SIG-M5 treated with dmso at 0.1 percent for 504 hours (cell line): ENCODE measurements around the gene STX4.
"Not testable (repeated sequence)": the region's sequence is repeated elsewhere in the genome, so short reads cannot be mapped to it uniquely, and the experiment has no call there.

Experiments
- DNase-seq: peaks from one replicate; lab custom pipeline; 2025; ENCODE audit not compliant: unreplicated experiment; lab: John Stamatoyannopoulos, UW

STX4 gene

DNA sequence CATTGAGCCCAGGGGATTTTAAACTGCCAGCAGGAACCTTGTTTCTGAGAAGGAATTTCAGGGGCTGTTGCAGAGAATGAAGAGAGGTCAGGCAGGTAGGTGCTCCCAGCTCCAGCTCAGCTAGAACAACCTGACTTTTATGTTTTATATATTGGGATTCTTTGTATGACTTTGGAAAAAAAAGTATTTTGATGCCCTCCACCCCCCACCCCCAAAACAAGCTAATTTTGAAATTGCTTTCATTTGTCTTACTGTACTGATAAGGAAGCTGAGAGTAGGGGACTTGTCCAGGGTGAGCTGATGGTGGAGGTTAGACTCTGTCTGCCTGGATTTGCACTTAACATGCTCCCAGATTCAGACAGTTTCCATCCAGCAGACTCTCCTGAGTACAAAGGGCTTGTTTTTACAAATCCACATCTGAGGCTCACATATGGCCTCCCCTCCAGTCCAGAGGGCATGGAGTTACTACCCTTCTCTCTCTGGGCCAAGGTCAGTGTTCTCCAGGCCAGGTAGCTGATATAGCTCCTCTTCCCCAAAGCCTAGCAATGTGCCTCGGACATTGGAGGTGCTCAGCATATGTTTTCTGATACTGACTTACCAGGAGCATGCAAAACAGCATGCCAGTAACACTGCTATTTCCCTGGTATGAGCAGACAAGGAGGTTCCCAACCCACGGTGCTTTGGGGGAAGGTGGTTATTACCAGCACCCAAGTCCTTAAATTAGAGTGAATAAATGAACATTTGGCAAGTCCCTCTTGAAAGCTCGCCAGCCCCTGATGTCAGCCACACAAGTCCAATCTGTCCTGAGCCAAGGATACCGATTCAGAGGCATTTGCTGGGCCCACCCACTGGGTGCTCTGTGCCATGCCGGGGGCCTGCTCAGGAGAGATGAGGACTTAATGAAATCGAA lies 34.3 kb upstream of the STX4 start:
- DNase-seq = no peak

DNA sequence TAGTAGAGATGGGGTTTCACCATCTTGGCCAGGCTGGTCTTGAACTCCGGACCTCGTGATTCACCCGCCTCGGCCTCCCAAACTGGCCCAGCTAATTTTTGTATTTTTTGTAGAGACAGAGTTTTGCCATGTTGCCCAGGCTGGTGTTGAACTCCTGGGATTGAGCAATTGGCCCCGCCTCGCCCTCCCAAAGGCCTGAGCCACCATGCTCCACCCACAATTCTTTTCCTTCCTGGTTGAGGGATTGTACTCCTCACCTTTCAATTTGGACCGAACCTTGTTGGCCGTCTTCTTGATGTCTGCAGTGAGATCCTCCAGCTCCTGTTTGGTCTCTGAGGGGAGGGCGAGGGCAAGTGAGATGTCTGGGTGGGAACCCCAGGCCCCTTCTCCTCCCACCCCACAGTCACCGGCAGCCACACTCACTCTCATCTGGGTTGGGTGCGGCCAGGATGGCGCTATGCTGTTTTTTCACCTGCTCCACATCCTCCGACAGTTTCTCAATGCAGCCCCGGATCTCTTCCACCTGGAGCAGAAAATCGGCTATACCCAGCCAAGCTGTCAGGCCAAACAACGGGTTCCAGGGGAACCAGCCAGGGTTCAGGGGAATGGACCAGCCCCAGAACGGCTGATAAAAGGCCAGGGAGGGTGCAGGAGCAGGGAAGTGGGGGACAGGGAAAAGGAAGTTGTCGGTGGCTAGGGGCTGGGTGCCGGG lies 32.5 kb upstream of the STX4 start:
- no peak for DNase-seq

DNA sequence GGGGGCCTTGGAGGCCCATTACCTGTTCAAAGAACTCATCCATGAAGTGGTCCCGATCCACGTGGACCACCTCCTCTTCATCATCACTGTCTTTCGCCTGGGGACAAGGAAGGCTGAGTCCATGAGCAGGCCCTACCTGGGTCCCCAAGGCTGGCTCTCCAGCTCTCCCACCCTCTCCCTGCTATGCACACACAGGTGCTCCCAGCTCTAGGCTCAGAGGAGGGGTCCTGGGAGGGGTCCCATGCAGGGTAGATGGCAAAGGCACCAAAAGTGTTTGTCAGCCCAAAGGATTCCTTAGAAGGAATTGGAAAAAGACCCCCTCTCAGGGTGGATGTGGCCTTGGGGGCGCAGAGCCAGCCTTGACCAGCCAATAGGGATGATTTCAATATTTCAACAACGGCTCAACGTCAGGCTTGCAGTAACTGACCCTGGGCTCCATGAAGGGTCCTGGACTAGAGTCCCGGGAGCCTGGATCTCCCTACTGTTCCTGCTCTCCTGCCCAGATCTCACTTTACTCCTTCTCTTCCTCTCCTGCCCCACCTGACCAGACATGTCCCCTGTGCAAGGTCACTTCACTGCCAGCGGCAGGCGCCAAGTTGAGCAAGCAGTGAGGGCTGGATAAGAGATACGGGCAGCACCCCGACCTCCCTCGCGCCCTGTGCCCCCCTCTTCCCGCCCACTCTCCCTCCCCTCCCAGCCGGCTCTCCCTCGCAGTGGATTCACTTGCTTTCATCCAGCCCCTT lies 31.7 kb upstream of the STX4 start:
- DNase-seq = no peak

DNA sequence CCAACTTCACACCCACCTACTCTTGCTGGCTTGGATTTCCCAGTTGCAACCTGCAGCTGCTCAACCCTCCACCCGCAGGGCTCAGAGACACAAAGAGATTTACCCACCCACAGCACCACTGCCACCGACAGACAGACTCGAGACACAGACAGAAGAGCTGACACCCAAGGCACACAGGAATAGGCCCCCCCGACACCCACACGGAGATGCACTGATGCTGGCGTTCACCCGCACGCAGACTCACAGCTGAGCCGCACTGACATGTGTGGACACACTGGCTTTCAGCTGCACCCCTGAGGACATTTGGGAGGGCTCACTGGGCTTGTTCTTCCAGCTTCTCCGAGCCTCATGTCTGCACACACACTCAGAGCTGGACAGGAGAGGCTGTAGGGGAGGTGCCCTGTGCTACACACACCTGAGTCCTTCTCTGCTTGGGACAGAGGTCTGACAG lies 31.1 kb upstream of the STX4 start:
- no peak for DNase-seq

DNA sequence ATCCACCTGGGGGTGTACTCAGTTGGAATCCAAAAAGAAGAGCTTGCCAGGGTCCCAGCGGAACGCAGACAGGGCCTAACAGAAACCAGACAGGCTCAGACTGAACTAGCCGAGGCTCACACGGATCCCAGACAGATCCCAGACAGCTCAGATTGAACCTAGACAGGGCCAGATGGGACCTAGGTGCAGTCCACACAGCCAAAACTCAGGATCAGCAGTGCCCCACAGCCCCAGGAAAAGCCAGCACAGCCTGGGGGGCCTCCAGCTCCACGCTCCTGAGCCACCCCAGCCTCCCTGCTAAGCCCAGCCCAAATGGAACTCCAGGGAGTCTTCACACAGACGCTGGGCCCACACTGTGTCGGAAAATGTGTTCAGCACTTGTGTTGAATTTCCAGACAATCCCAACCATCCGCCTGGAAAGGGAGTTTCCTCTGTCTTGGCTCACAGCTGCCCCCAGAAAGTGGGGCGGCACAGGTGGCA lies 30.5 kb upstream of the STX4 start:
- DNase-seq = no peak

DNA sequence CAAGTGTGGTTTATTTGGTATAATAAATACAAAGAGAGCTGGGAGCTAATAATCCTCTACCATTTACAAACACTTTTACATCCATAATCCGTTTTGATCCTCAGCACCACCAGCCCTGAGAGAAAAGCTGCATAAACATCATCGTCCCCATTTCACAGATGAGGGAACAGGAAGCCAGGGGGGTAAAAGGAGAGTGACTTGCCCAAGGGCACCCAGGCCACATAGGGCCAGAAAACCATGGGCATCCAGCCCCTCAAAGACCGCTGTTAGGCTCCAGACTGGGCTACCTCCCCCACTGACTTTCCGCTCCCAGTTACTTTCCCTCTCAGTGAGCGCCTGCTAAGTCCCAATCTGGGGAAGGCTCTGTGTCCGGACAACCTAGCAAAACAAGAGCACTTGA lies 29.6 kb upstream of the STX4 start:
- DNase-seq = no peak

DNA sequence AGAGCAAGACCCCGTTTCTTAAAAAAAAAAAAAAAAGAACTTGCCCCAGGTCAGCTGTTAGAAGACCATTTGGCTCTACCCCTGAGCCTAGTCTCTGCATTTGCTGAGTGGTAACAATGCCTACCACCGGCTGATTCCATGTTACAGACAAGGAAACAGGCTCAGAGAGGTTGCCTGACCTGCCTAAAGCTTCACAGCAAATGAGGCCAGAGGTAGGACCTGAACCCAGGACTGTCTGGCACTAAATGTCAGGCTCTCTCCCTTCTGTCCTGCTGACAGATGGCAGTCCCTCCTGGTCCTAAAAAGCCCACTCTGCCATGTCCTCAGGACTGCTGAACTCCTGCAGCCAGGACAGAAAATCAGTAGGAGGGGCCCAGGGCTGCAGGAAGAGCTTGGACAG lies 28.7 kb upstream of the STX4 start:
- no peak for DNase-seq

DNA sequence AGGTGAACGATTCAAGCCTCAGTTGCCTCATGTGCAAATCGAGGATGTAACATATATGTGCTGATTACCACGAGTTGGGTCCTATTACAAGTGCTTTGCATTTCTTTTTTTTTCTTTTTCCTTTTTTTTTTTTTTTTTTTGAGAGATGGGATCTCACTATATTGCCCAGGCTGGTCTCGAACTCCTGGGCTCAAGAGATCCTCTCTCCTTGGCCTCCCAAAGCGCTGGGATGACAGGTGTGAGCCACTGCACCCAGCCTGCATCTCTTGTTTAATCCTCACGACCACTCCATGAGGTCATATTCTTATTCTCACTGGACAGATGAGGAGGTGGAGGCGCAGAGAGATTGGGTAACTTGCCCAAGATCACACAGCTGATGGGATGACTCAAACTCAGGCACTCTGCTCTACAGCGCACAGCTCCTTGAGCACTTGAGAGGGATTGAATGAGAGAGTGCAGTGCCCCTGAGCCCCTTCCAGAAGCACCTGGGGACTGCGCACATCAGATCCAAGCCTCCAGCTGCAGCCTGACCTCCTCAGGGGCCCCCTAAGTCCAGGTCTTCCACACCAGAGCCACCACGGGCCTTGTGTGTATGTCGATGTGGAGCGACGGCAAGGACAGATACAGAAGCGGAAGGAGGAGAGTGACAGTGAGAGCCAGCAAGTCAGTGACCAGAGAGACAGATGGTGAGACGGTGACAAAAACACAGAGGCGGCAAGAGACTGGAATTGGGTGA lies 27.8 kb upstream of the STX4 start:
- no peak for DNase-seq

DNA sequence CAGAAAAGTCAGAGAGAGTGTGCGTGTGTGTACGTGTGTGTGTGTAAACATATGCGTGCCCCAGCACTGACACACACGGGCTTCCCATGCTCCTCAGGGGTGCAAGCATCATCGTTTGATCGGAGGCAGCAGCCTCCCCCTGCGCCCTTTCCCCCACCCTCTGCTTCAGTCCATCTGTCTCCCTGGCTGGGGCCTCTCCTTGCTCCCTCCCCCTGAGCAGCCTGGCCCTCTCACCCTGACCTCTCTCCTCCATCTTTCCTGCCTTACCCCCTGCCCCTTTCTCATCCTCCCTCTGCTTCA lies 27.3 kb upstream of the STX4 start:
- DNase-seq = no peak

DNA sequence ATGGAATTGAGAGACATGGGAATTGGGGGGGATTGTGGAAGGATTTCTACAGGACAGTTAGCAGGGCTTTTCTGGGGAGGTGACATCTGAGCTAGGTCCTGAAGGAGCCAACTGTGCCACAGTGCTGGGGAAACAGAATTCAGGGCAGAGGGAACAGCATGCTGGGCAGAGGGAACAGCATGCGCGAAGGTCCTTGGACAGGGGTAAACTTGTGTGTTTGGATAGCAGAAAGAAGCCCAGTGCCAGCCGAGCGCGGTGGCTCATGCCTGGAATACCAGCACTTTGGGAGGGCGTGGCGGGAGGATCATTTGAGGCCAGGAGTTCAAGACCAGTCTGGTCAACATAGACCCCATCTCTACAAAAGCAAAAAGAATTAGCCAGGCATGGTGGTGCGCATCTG lies 26.8 kb upstream of the STX4 start:
- no peak for DNase-seq

DNA sequence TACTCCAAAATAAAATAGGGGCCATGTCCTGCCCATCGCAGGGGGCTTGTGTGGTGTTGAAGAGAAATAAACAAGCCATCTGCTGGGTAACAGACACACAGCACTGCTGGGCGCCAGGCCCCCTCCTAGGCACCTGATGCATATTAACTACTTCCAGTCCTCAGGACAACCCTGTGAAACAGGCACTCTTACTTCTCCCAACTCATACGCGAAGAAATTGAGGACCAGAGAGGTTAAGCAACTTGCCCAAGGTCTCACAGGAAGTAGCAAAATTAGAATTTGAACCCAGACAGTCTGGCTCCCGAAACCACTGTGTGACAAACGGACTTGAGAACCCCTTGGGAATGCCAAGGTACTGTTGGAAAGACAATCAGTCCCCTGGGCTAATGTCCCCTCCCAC lies 25.7 kb upstream of the STX4 start:
- DNase-seq = no peak

DNA sequence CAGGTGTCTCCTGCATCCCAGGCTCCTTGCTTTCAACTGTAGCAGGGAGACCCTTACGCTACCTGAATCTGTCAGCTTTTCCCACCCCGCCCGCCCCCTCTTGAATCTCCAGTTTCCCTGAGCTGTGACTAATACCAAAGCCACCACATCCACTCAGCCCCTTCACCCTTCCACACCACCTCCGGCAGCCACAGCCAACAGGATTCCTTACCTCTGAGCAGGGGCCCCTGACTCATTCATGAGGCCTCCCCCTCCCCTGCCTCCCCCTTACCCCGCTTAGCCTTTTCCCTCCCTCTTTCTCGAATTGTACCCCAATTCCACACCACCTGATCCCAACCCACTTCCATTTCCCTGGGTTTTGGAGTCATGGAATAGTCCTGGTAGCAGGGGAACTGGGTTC lies 25.2 kb upstream of the STX4 start:
- DNase-seq = no peak

DNA sequence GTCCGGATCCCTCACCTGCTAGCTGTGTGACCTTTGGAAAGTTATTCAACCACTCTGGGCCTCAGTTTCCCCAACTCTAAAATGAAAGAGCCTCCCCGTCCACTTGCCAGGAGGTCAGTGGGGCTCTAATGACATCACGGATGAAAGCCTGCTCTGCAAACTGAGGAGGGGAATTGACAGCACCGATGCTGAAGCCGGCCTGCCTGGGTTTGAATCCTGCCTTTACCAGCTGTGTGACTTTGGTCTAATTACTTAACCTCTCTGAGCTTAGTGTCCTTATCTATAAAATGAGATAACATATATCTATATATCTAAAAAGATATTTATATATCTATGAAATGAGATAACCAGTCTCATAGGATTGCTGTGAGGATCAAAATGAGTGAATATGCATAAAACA lies 24.8 kb upstream of the STX4 start:
- no peak for DNase-seq

DNA sequence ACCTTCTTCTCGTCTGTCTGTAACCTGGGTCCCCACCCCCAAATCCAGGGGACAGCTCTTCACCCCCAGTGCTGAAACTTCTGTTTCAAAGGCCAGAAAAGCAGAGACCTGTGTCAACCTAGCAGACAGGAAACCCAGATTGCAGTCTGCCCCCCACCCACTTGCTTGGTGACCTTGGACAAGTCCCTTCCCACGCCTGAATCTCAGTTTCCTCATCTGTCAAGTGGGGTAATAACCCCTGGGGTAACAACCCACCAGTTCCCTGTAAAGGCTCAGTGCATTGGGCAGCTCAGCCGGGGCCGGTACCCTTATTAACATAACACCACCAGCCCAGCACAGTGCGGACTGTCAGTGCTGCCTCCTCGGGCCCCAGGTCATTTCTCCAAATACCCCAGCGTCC lies 24.2 kb upstream of the STX4 start:
- no peak for DNase-seq

DNA sequence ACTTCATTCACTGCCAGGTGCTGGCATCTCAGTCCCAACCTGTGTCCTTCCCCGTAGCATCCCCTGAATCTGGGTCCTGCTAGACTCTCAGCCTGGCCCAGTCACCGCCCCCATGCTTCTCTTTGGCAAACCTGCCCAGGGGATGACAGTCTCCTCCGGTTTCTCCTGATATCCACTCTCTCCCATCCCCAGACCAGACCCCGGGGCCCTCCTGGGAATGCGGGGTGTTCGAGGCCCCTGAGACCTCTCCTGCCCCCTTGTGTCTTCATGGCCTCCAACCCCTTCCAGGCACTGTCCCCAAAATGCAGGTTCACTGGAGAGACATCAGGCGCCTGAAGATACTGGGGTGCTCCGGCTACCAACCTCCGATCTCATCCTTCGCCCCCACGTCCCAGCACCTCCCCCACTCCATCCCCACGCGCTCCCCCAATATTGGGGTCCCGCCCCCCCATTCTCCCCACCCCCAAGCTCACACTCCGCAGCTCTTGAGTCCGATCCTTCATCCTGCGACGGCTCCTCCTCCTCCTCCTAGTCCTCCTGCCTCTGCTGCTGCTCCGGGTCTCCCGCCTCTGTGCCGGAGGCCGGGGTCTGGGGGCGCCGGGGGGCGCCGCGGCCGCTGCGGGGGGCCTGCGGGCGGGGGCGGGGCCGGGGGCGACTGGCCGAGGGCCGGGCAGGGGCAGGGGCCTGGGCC lies 23.3 kb upstream of the STX4 start:
- no peak for DNase-seq

DNA sequence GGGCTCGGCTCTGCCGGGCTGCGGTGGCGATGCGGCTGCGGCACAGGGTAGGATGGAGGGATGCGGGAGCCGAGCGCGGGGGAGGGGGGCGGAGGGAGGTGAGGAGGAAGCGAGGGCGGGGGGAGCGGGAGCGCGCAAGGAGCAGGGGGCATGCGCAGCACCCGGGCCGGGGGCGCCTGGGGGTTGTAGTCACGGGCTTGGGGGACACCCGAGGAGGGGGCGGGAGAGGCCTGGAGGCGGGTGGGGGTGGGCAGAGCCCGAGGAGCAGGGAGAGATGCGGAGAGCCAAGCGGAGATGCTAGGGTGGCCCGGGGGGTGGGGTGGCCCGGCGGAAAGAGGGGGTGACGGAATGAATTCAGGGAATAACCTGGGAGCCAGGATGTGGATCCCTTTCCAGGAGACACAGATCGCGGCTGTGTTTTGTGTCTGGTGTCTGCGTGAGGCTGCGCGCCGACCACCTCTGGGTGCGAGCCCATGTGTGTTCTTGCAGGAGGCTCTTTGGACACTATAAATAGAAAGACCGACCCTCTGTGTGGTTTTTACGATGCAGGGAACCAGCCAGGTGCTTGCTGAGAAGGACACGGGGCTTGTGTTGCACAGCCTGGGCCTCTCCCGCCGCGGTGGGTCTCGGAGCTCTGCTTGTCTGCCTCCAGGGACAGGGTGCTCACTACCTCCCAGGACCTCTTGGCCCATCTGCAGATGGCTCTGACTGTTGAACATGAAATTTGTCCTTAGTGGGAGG lies 22.6 kb upstream of the STX4 start, which contains the start of gene STX1B:
Gene STX1B, minus strand, starts transcription at position 54 of the 741 bp plus-strand sequence. CDS start 242 bp downstream, outside the sequence.
- DNase-seq = no peak

DNA sequence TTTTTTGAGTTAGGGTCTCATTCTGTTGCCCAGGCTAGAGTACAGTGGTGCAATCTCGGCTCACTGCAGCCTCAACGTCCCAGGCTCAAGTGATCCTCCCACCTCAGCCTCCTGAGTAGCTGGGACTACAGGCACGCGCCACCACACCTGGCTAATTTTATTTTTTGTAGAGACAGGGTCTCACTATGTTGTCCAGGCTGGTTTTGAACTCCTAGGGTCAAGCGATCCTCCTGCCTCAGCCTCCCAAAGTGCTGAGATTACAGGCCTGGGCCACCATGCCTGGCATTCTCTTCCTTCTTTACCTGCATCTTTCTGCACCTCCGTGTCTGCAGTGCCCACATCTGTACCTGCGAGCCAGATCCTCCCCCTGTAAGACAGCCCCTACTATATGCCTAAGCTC lies 21.5 kb upstream of the STX4 start:
- DNase-seq = not testable (repeated sequence)

DNA sequence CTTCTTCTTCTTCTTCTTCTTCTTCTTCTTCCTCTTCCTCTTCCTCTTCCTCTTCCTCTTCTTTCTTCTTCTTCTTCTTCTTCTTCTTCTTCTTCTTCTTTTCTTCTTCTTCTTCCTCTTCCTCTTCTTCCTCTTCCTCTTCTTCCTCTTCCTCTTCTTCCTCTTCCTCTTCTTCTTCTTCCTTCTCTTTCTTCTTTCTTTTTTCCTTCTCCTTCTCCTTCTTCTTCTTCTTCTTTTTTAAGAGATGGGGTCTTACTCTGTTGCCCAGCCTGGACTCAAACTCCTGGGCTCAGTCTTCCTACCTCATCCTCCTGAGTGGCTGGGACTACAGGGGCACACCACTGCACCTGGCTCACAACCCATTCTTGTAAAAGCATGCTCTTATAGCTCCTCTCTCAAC lies 20.1 kb upstream of the STX4 start:
- DNase-seq = not testable (repeated sequence)

DNA sequence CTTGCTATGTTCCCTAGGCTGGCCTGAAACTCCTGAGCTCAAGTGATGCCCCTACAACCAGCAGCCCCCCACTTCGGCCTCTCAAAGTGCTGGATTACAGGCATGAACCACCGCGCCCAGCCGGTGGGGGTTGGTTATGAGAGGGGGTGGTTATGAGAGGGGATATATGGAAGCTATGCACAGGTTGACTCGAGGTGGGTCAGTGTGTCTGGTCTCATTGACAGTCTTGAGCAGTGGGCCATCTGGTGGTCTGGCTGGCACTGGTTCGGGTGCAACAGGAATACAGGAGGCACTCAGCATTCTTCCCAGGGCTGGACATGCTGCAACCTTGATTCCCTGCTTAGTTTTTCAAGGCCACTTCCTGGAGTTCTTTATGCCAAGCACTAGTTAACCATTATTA lies 17.3 kb upstream of the STX4 start:
- no peak for DNase-seq

DNA sequence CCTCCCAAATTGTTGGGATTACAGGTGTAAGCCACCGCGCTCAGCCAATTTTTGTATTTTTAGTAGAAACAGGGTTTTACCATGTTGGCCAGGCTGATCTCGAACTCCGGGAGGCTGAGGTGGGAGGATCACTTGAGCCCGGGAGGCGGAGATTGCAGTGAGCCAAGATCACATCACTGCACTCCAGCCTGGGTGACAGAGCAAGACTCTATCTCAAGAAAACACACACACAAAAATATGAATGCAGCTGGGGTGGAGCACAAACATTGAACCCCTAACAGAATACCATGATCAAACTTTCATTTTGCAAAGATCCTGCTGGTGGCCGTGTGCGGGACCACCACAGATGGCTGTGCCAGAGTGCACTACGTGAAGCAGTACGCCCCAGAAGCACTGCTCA lies 15.6 kb upstream of the STX4 start:
- DNase-seq = not testable (repeated sequence)
